AG04450 (cell line): Measurements from ENCODE around the gene UNC5A. TPM values are rescaled to one million over a fixed set of nuclear protein-coding genes. Genes with fewer than 3 reads are reported as not detected.

Source experiments
- CTCF ChIA-PET: fragments of 300-600, 350-600 bp; formaldehyde crosslinking; extraction: SDS; loops from one replicate; lab custom pipeline; 2022; ENCODE audit warnings: antibody characterized with exemption, inconsistent platforms; lab: Charles Lee
- POLR2A ChIA-PET: fragments of 350-600 bp; formaldehyde crosslinking; extraction: SDS; loops from one replicate; lab custom pipeline; 2021; ENCODE audit warnings: antibody characterized with exemption, inconsistent platforms; lab: Yijun Ruan, JAX
- DNase-seq: peaks from one replicate; pipeline ENCODE4 v3.0.0-alpha.2; 2011; ENCODE audit warnings: low read depth, low spot score
- H3K27ac ChIP-seq: one replicate; pipeline ENCODE4 v1.5.1; 2012; ENCODE audit warnings: low read depth, low read length, control low read depth
- H3K27me3 ChIP-seq: one replicate; pipeline ENCODE4 v1.6.0; 2012; ENCODE audit warnings: low read length; ENCODE audit not compliant: control insufficient read depth, insufficient read depth
- H3K4me3 ChIP-seq: 2 replicates; pipeline ENCODE4 v1.5.1; 2011; ENCODE audit warnings: mild to moderate bottlenecking, low read depth, low read length, control low read depth
- H3K9me3 ChIP-seq: 2 replicates; pipeline ENCODE4 v1.5.1; 2012; ENCODE audit warnings: low read length; ENCODE audit not compliant: control insufficient read depth, insufficient read depth
- polyA plus RNA-seq: library from polyadenylated mRNA; depleted of rRNA; stranded (reverse); fragments of >200 nt; gene quantifications from 2 replicates; pipeline ENCODE4 v1.2.3, GENCODE V29; 2011
- TF ChIP-seq, protein P1 (sequence below): IDR thresholded peaks from 2 replicates; pipeline ENCODE4 v1.5.1; 2011; ENCODE audit warnings: low read depth, low read length, control low read depth, inconsistent platforms

The UNC5A gene
- polyA plus RNA-seq, 1 experiment, result not detected

DNA sequence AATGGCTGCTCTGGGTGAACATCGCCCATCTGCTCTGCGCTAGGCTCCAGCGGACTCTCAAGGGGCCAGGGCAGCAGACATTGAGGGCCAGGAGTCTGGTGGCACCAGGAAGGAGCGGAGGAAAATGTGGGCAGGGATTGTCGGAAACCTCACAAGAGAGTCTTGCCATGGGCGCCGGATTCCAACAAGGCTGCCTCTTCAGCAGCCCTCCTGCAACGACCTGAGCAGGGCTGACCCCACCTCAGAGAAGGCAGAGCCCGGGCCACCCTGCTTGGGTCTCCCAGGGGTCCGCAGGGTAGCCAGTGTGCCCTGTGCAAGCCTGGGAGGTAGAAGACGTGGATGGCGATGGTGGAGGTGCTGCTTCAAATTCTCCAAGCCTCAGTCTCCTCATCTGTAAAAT is 11.4 kb upstream of the UNC5A start:
- H3K4me3 ChIP-seq, result no peak overlapping the region
- H3K27me3 ChIP-seq, result peaks cover 34% of the 10 kb centered on the region
- no peak overlapping the region for H3K27ac ChIP-seq
- ChIA-PET CTCF (no interaction called here), POLR2A (no interaction called here)
- TF ChIP-seq, protein P1, sequence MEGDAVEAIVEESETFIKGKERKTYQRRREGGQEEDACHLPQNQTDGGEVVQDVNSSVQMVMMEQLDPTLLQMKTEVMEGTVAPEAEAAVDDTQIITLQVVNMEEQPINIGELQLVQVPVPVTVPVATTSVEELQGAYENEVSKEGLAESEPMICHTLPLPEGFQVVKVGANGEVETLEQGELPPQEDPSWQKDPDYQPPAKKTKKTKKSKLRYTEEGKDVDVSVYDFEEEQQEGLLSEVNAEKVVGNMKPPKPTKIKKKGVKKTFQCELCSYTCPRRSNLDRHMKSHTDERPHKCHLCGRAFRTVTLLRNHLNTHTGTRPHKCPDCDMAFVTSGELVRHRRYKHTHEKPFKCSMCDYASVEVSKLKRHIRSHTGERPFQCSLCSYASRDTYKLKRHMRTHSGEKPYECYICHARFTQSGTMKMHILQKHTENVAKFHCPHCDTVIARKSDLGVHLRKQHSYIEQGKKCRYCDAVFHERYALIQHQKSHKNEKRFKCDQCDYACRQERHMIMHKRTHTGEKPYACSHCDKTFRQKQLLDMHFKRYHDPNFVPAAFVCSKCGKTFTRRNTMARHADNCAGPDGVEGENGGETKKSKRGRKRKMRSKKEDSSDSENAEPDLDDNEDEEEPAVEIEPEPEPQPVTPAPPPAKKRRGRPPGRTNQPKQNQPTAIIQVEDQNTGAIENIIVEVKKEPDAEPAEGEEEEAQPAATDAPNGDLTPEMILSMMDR, result no peak
- no peak for DNase-seq
- H3K9me3 ChIP-seq, result no peaks in the 10 kb centered on the region; the same call in 1 of the 2 replicates

DNA sequence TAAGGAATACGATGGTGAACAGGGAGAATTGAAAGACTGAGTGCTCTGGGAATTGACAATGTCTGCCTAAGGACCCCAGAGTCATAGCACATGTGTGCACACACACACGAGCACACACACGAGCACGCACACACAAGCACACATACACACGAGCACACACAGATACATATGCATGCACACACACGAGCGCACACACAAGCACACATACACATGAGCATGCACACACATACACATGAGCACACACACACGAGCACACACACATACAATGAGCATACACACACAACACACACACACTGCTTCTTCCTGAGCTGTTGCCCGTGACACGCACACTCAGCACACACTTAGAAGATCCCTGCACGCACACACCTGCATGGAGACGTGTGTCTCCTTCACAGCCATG is 10.9 kb upstream of the UNC5A start:
- TF ChIP-seq, protein P1, result no peak

GRCh38 chr5:176800024-176800423 is 10.3 kb upstream of the UNC5A start:
- H3K27ac ChIP-seq, result no peak overlapping the region
- POLR2A ChIA-PET, result no interaction called here
- no peak overlapping the region for H3K4me3 ChIP-seq
- no peak for DNase-seq
- peaks cover 24% of the 10 kb centered on the region for H3K27me3 ChIP-seq
- H3K9me3 ChIP-seq, result no peaks in the 10 kb centered on the region; the same call in 1 of the 2 replicates
- CTCF ChIA-PET, result no interaction called here
- TF ChIP-seq, protein P1, result no peak

More for the DNA sequence above, 10.9 kb upstream of the UNC5A start:
- ChIA-PET POLR2A (no interaction called here), CTCF (no interaction called here)
- DNase-seq, result no peak
- Histone ChIP-seq H3K9me3 (no peaks in the 10 kb centered on the region; the same call in 1 of the 2 replicates), H3K4me3 (no peak overlapping the region), H3K27ac (no peak overlapping the region), H3K27me3 (peaks cover 29% of the 10 kb centered on the region)

- no peak overlapping the region for H3K27ac ChIP-seq
- no peak for DNase-seq
- peaks cover 9% of the 10 kb centered on the region for H3K27me3 ChIP-seq
- TF ChIP-seq, protein P1, result no peak
- POLR2A ChIA-PET, result no interaction called here
- H3K4me3 ChIP-seq, result no peak overlapping the region
- no peaks in the 10 kb centered on the region; the same call in 1 of the 2 replicates for H3K9me3 ChIP-seq
- CTCF ChIA-PET, result interaction anchor here (0.7 kb wide), 1 partner anchor 141 kb away, joined by 3 read pairs; no protein-coding TSS in a partner anchor
Observed at GRCh38 chr5:176802116-176802784, 8.1 kb upstream of the UNC5A start.
